HG03103 (cell line): Measurements from ENCODE around the gene ZBTB8A.
"Not testable (repeated sequence)": the region's sequence is repeated elsewhere in the genome, so short reads cannot be mapped to it uniquely, and the experiment has no call there.

Source experiments
- ATAC-seq: cut with Tn5 transposase; IDR thresholded peaks from one replicate; pipeline ENCODE4 v1.9.1; 2021; ENCODE audit warnings: low read depth; ENCODE audit not compliant: unreplicated experiment

ZBTB8A gene

DNA sequence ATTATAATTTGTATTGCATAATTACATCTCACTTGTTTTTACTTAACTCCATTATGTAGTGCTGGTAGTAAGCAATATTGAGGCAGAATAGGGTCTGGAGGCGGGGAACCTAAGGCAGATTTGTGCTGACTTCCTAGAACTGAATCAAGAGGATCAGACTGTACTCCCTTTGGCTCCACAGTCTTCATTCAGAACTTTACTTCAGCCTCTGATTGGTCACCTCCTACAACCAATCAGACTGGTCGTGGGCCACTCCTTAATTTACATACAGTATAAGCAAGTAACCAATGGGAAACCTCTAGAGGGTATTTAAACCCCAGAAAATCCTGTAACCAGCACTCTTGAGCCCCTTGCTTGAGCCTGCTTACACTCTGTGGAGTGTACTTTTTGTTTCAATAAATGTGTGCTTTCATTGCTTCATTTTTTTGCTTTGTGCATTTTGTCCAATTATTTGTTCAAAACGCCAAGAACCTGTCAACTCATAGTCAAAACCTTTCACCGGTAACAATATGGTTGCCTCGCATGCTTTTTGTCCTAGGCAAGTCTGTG lies 79.5 kb downstream of the ZBTB8A start:
- ATAC-seq, result no peak

DNA sequence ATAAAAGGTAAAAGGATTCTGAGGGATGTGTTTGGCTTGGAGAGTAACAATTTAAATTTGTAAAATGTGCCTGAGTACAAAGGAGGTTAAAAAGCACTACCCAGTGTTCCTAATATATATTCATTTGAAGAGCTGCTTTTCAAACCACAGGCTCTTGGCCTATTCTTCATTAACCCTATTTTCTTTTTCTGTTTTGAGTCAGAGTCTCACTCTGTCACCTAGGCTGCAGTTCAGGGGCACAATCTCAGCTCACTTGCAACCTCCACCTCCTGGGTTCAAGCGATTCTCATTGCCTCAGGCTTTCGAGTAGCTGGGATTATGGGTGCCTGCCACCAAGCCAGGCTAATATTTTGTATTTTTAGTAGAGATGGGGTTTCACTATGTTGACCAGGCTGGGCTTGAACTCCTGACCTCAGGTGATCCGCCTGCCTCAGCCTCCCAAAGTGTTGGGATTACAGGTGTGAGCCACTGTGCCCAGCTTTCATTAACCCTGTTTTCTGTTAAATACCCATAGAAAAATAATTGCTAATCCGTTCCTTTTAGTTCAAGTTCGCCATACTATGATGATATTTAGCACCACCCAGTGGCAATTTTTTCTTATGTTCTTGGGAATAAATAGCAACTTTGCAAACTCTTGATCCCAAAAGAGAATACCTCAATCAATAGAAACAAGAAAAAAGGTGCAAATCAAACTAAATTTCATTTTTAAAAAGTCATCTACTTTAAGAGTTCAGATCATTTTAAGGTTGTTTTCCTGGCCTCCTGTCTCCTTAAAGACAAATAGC lies 80.7 kb downstream of the ZBTB8A start:
- ATAC-seq, result no peak

DNA sequence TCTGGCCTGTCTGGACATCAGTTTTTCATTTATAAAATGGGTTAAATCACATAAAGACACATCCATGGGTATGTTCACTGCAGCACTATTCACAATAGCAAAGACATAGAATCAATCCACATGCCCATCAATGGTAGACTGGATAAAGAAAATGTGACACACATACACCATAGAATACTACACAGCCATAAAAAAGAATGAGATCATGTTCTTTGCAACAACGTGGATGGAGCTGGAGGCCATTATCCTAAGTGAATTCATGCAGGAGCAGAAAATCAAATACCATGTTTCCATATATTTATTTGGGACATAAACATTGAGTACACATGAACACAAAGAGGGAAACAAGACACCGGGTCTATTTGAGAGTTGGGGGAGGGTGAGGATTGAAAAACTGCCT lies 83.0 kb downstream of the ZBTB8A start:
- ATAC-seq, result no peak

DNA sequence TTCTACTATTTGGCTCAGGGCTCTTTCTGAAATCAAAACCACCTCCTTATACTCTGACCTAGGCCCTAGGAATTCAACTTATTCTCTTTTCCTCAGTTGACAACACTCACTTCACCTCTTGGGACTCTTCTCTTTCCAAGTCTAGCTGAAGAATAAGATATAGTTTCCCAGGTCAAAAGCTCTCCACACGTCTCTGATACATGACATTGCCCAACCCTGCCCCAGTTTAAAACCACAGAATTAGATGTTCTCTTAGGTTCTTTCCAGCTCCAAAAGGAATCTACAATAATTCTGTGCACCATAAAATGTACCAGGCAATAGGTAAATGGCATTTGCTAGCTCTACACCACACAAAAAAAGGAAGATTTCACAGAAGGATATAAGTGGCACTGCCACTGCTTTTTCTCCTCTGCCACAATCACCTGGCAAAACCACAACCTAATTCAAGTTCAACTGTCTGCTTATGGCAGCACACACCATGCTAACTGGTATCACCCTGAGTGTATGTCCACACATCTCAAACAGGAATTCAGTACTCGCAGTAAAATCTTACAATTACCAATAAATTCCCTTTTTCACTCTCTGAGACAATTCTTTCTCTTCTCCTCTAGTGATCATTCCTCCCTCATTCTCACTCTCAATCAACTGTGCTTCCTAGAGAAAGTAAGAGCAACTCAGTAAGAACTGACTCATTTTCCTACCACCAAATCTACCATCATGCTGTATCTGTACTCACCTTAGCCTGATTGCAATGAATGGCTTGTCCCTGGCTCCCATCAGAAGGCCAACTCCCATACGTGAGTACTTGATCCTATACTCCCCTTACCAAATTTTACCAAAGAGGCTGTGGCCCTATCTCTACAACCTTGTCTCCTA lies 83.8 kb downstream of the ZBTB8A start:
- ATAC-seq, result no peak

DNA sequence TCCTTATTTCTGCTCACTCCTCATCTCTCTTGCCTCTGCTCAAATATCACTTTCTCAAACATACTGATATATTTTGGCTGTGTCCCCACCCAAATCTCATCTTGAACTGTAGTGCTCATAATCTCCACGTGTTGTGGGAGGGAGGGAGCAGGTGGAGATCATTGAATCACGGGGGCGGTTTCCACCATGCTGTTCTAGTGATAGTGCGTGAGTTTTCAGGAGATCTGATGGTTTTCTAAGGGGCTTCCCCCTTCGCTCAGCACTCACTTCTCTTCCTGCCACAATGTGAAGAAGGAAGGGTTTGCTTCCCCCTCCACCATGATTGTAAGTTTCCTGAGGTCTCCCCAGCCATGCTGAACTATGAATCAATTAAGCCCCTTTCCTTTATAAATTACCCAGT lies 84.5 kb downstream of the ZBTB8A start:
- no peak for ATAC-seq

DNA sequence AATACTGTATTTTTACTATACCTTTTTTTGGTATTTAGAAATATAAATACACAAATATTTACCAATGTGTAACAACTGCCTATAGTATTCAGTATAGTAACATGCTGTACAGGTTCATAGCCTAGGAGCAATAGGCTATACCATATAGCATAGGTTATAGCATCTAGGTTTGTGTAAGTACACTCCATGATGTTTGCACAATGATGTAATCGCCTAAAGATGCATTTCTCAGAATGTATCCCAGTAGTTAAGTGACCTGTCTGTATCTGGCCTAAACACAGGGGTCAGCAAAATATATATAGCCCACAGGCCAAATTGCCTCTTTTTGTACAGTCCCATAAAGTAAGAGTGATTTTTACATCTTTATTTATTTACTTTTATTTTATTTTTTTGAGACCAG lies 86.9 kb downstream of the ZBTB8A start:
- no peak for ATAC-seq

DNA sequence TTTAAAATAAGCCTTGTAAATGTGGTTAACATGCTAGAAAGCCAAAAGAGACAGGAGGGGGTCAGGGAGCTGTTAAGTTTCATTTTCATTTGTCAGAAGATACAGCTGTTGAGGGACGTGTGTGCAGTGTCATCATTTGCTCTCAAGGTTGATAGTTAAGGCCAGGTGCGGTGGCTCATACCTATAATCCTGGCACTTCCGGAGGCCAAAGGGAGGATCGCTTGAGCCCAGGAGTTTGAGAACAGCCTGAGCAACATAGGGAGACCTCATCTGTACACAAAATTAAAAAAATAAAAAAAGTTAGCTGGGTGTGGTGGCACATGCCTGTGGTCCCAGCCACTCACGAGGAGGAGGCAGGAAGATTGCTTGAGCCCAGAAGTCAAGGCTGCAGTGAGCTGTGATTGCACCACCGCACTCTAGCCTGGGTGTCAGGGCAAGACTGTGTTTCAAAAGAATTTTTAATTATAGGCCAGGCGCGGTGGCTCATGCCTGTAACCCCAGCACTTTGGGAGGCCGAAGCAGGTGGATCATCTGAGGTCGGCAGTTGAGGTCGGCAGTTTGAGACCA lies 88.5 kb downstream of the ZBTB8A start:
- ATAC-seq, result no peak

DNA sequence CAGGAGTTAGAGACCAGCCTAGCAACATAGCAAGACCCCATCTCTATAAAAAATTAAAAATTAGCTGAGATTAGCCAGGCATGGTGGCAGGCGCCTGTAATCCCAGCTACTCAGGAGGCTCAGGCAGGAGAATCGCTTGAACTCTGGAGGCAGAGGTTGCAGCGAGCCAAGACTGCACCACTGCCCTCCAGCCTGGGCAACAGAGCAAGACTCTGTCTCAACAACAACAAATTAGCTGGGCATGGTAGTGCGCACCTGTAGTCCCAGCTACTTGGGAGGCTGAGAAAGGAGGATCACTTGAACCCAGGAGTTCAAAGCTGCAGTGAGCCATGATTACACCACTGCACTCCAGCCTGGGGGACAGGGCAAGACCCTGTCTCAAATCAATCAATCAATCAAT lies 90.9 kb downstream of the ZBTB8A start:
- ATAC-seq, result not testable (repeated sequence)

DNA sequence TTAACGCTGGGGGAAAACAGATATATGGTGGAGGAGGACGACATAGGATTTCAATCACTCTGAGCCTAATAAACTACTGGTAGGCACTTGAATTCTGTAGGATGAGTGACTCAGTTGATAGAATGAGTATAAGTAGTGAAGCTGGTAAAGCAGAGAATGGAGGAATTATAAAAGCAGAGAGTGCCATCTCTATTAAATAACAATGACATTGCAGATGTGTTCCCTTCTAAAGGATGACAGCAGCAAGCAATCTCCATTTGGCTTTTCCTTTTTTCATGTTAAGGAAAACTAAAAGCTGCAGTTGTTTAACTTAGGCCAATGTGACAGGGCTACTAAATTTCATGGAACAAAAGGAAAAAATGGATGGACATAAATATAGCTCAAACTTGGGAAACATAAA lies 93.6 kb downstream of the ZBTB8A start:
- no peak for ATAC-seq

DNA sequence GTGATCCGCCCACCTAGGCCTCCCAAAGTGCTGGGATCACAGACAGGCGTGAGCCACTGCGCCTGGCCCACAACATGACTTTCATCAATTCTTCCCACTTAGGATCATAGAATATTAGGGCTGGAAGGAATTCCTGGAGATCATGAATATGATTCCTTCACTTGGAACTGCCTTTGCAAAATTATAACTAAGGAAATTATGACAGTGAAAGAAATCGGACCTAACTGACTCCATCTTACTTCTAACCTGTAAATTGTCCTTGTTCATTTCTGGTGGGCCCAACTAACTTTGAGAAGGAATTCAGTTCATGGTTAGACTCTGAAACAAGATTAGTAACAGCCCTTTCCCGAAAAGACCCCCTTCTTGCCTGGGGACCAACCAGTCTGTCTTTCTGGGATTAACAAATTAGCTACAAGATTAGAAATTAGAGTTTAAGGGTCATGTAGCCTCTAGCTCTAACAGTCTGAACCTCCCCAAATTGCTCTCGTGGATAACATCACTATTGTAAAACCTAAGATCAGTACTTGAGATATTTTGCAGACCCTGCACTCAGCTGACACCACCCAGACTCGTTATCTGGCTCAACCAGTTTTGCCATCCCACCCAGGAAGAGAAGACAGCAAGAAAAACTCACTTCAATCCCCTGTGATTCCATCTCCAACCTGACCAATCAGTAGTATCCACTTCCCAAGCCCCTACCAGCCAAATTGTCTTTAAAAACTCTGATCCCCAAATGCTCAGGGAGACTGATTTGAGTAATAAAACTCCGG lies 96.5 kb downstream of the ZBTB8A start:
- no peak for ATAC-seq

DNA sequence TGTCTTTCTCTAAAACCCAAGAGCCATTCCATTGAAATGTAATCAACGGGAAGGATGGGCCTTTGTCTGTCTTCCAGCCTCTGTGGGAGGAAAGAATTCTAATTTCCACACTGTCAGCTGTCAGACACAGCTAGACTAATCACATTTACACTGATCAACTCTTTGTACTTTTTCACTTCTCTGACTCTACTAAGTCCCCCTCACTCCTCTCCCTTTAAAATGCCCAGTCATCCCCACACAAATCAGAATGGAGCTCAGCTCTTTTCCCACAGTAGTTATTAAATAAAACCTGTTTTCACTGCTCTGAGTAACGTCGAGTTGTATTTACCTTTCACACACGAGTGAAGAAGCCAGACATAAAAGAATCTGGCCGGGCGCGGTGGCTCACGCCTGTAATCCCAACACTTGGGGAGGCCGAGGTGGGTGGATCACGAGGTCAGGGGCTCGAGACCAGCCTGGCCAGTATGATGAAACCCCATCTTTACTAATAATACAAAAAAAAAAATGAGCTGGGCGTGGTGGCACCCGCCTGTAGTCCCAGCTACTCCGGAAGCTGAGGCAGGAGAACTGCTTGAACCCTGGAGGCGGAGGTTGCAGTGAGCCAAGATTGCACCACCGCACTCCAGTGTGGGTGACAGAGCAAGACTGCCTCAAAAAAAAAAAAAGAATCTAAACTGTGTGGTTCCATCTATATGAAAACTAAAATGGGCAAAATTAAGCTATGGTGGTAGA lies 97.9 kb downstream of the ZBTB8A start:
- no peak for ATAC-seq

DNA sequence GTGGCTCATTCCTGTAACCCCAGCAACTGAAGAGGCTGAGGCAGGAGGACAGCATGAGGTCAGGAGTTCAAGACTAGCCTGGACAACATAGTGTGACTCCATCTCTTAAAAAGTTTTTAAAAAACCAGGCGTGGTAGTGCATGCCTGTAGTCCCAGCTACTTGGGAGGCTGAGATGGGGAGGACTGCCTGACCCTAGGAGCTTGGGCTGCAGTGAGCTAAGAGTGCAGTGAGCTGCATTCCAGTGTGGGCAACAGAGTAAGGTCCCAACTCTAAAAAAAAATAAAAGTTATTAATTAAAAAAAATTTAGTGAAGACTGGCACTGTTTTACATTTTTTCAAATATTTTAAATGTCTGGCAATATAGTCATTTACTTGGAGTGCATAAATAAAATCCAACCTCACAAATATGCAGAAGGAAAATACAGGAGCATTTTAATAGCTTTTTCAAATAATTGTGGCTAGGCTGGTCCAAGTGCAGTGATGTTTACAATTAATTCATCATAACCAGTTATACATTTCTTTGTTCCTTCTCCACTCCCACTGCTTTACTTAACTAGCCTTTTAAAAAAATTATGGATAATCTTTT lies 100.4 kb downstream of the ZBTB8A start:
- ATAC-seq, result no peak

DNA sequence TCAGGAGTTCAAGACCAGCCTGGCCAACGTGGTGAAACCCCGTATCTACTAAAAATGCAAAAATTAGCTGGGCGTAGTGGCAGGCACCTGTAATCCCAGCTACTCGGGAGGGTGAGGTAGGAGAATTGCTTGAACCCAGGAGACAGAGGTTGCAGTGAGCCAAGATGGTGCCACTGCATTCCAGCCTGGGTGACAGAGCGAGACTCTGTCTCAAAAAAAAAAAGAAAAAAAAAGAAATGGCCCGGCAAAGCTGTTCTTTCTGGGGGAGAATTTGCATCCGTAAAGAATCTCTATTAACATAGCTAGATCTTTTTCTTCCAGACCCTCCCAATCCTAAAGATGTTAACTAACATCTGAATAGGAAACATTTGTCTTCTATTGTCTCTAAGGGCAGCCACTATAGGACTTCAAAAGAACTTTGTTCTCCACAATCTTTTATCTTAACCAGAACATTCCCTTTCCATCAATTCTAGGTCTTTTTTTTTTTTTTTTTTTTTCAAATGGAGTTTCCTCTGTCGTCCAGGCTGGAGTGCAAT lies 103.1 kb downstream of the ZBTB8A start:
- ATAC-seq, result not testable (repeated sequence)

DNA sequence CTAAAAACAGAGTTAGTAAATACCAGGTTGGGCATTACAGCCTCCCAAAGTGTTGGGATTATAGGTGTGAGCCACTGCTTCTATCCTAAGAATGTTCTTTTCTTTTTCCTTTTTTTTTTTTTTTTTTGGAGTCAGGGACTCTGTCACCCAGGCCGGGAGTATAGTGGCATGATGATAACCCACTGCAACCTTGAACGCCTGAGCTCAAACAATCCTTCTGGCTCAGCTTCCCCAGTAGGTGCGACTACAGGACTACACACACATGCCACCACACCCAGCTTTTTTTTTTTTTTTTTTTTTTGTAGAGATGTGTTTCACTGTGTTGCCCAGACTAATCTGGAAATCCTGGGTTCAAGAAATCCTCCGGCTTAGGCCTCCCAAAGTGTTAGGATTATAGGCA lies 105.2 kb downstream of the ZBTB8A start:
- ATAC-seq, result no peak

DNA sequence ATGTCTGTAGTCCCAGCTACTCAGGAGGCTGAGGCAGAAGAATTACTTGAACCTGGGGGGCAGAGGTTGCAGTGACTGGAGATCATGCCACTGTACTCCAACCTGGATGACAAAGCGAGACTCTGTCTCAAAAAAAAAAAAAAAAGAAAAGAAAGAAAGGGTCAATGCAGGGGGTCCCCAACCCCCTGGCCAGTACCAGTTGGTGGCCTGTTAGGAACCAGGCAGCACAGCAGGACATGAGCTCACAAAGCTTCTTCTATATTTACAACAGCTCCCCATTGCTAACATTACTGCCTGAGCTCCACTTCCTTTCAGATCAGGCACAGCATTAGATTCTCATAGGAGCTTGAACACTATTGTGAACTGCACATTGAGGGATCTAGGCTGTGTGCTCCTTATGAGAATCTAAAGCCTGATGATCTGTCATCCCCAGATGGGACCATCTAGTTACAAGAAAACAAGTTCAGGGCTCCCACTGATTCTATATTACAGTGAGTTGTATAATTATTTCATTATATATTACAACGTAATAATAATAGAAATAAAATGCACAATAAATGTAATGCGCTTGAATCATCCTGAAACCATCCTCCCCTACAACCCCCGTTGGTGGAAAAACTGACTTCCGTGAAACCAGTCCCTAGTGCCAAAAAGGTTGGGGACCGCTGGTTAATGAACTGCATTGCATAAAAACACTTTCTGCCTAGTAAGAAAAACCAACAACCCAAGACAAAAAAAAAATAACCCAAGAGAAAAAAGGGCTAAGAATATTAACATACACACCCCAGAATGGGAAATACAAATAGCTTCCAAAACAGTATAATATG lies 108.3 kb downstream of the ZBTB8A start:
- ATAC-seq, result no peak

DNA sequence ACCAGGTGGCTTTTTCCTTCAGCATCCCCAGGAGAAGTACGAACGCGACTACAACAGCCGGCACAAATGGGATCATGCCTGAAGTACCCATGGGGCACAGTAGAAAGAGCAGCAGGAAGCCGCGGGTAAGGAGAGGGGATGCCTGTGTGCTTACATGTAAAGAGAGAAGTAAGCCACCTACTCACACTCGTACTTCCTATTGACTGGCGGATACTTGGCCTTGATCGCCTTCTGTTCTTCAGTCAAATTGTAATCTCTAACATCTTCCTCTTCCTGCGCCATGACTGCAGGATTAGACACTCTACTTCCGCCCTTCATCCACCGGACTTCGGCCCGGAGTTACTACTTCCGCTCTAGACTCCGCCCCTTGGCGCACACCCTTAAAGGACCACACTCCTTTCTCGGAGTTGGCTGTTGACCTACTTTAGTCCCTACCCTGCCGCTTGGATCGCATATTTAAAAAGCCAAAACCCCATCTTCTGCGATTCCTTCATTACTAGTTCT lies 111.1 kb downstream of the ZBTB8A start, which contains the start of gene ZBTB8OS:
Gene ZBTB8OS (minus strand): TSS at position 303 of the 504 bp plus-strand sequence. CDS start 21 bp downstream, at position 282.
- ATAC-seq, result peak; percentile 52

DNA sequence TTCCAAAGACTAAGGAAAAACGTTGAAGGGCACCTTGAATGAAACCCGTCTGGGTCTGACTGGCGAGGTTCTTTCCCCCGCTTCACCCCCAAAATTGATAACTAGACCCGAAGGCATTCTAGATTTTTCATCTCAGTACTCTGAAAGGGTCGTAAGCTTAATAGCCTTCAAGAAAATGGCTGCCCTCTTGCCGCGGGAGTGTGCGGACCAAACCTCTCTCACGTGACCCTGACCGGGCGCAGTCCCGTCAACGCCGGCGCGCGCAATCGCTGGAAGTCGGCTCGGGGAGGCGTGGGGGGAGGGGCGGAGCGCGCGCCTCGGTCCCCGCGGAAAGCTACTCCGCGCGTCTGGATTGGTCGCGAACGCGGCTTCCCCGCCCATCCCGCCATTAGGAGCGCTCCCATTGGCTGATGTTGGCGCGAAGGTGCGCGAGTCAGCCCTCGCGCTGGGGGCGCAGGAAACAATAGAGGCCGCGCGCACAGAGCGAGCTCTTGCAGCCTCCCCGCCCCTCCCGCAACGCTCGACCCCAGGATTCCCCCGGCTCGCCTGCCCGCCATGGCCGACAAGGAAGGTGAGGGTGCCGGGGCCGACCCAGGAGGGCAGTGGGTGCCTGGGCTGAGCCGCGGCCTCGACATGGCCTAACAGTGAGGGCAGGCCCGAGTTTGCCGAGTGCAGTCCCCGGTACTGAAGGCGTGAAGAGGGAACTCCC lies 111.7 kb downstream of the ZBTB8A start, which contains the start of gene RBBP4:
Gene RBBP4 (plus strand): TSS at position 457 of the 709 bp plus-strand sequence. CDS start 99 bp downstream, at position 556.
- ATAC-seq, result peak; percentile 78
